Glutamatergic neuron (in vitro differentiated cells): ENCODE measurements around the gene DLG1. TPM values are rescaled to one million over a fixed set of nuclear protein-coding genes. Genes with fewer than 3 reads are reported as not detected.

Source experiments
- DNase-seq: peaks from one replicate; pipeline ENCODE4 v3.0.0; 2022
- H3K27ac Mint-ChIP-seq: one replicate; pipeline ENCODE4 v1.8.0; 2020; ENCODE audit warnings: mild to moderate bottlenecking, mixed read lengths, inconsistent platforms; ENCODE audit not compliant: unreplicated experiment
- H3K27me3 Mint-ChIP-seq: one replicate; pipeline ENCODE4 v1.8.0; 2020; ENCODE audit warnings: mild to moderate bottlenecking, moderate library complexity, mixed read lengths, inconsistent platforms; ENCODE audit not compliant: unreplicated experiment
- H3K36me3 Mint-ChIP-seq: one replicate; pipeline ENCODE4 v1.8.0; 2020; ENCODE audit warnings: mild to moderate bottlenecking, mixed read lengths, inconsistent platforms; ENCODE audit not compliant: unreplicated experiment
- H3K4me1 Mint-ChIP-seq: one replicate; pipeline ENCODE4 v1.8.0; 2020; ENCODE audit warnings: mild to moderate bottlenecking, low read depth, mixed read lengths, inconsistent platforms; ENCODE audit not compliant: unreplicated experiment
- H3K4me3 Mint-ChIP-seq: one replicate; pipeline ENCODE4 v1.8.0; 2020; ENCODE audit warnings: mild to moderate bottlenecking, mixed read lengths, inconsistent platforms; ENCODE audit not compliant: unreplicated experiment
- H3K9me3 Mint-ChIP-seq: one replicate; pipeline ENCODE4 v1.8.0; 2020; ENCODE audit warnings: mild to moderate bottlenecking, moderate library complexity, mixed read lengths, inconsistent platforms; ENCODE audit not compliant: unreplicated experiment
- total RNA-seq: library from RNA; stranded (reverse); fragmentation: NEBNext Ultra II Directional; extraction: Animal tissue kit (Norgen Biotek cat#: 25700); gene quantifications from one replicate; pipeline ENCODE4 v1.2.1, GENCODE V29; 2021; ENCODE audit not compliant: unreplicated experiment
- TF ChIP-seq, protein P1 (sequence below): fragments of 200-600 bp; sonication (generic); IDR thresholded peaks from one replicate; pipeline ENCODE4 v1.5.0; 2021; ENCODE audit not compliant: partially characterized antibody, unreplicated experiment

DLG1 gene
- total RNA-seq, 1 donor from 2014 or later, result 66.0 TPM

- Mint-ChIP-seq H3K27ac (no peak overlapping the region), H3K4me3 (no peak overlapping the region), H3K36me3 (peaks cover 2% of the 10 kb centered on the region), H3K9me3 (peaks cover 1% of the 10 kb centered on the region), H3K4me1 (peaks cover 3% of the 10 kb centered on the region), H3K27me3 (no peaks in the 10 kb centered on the region)
- DNase-seq, result no peak
- TF ChIP-seq, protein P1, sequence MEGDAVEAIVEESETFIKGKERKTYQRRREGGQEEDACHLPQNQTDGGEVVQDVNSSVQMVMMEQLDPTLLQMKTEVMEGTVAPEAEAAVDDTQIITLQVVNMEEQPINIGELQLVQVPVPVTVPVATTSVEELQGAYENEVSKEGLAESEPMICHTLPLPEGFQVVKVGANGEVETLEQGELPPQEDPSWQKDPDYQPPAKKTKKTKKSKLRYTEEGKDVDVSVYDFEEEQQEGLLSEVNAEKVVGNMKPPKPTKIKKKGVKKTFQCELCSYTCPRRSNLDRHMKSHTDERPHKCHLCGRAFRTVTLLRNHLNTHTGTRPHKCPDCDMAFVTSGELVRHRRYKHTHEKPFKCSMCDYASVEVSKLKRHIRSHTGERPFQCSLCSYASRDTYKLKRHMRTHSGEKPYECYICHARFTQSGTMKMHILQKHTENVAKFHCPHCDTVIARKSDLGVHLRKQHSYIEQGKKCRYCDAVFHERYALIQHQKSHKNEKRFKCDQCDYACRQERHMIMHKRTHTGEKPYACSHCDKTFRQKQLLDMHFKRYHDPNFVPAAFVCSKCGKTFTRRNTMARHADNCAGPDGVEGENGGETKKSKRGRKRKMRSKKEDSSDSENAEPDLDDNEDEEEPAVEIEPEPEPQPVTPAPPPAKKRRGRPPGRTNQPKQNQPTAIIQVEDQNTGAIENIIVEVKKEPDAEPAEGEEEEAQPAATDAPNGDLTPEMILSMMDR, result no peak
Observed at GRCh38 chr3:197104738-197105137, 193.7 kb downstream of the DLG1 start.

DNA sequence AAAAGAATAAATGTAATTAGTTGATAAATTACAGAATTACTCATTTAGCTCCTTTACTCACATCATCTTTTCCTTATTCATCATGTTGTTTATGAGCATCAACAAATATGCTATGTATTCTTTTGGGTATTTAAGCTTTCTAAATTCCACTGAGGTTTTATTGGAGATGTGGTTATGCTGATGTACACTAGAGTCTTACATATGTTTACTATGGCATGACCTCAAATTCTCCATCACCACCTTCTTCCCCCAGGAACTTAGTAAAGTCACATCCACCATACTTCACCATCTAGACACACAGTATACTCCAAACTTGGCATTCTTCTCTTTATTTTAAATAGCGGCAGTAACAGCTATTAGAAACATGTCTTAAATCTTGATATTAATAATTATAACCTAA lies 194.6 kb downstream of the DLG1 start:
- Mint-ChIP-seq H3K27ac (no peak overlapping the region), H3K36me3 (no peaks in the 10 kb centered on the region), H3K9me3 (peaks cover 1% of the 10 kb centered on the region), H3K4me3 (no peak overlapping the region), H3K27me3 (no peaks in the 10 kb centered on the region), H3K4me1 (peaks cover 3% of the 10 kb centered on the region)
- TF ChIP-seq, protein P1, result no peak
- DNase-seq, result no peak

GRCh38 chr3:197093871-197094270 lies 204.5 kb downstream of the DLG1 start:
- H3K9me3 Mint-ChIP-seq, result no peaks in the 10 kb centered on the region
- H3K27ac Mint-ChIP-seq, result no peak overlapping the region
- TF ChIP-seq, protein P1, result no peak

DNA sequence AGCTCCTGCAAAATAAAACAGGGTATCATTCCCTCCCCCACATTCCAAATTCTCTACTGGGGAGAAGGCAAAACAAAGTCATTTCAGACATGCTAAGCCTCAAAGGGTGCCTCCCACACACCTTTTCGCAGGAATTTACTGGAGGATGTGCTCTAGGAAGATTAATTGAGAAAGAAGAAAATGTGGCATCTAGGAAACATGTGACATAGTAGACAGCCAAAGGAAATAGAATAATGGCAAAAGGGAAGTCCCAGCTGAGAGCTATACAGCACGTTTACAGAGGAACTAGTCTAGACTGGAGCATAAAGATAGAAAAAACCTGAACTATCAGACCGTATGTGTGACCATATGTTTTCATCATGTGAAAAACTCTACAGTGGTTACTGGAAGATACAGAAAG lies 210.0 kb downstream of the DLG1 start:
- Mint-ChIP-seq H3K27ac (peak overlapping the region; percentile 15), H3K4me3 (no peak overlapping the region)
- DNase-seq, result no peak

More at GRCh38 chr3:197093871-197094270, 204.5 kb downstream of the DLG1 start:
- Mint-ChIP-seq H3K27me3 (peaks cover 3% of the 10 kb centered on the region), H3K4me3 (no peak overlapping the region), H3K4me1 (peaks cover 4% of the 10 kb centered on the region), H3K36me3 (no peaks in the 10 kb centered on the region)
- DNase-seq, result no peak

DNA sequence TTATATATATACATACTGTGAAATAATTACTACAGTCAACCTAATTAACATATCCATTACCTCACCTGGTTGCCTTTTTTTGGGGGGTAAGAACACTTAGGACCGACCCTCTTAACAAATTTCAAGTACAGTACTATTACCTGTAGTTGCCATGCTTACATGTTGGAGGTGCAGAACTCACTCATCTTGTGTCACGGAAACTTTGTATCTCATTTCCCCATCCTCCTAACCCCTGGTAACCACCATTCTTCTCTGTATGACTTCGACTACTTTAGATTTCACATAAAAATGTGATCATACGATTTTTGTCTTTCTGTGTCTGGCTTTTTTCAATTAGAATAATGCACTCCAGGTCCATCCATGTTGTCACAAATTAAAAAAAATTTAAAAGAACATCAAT lies 213.3 kb downstream of the DLG1 start:
- H3K9me3 Mint-ChIP-seq, result peaks cover 4% of the 10 kb centered on the region
- DNase-seq, result no peak
- TF ChIP-seq, protein P1, result no peak
- H3K27me3 Mint-ChIP-seq, result no peaks in the 10 kb centered on the region
- no peaks in the 10 kb centered on the region for H3K36me3 Mint-ChIP-seq
- no peak overlapping the region for H3K27ac Mint-ChIP-seq
- peaks cover 2% of the 10 kb centered on the region for H3K4me1 Mint-ChIP-seq
- H3K4me3 Mint-ChIP-seq, result no peak overlapping the region

More for the DNA sequence above, 210.0 kb downstream of the DLG1 start:
- Mint-ChIP-seq H3K27me3 (no peaks in the 10 kb centered on the region), H3K36me3 (no peaks in the 10 kb centered on the region), H3K9me3 (peaks cover 4% of the 10 kb centered on the region), H3K4me1 (peaks cover under 1% of the 10 kb centered on the region)
- TF ChIP-seq, protein P1, result no peak
